ENCODE measurements around the gene TBPL1. TPM values are rescaled to one million over a fixed set of nuclear protein-coding genes. Genes with fewer than 3 reads are reported as not detected.

Gene TBPL1
- total RNA-seq, 4 donors from 2014 or later = 4.5 to 8.0 (median 6.0) TPM

DNA sequence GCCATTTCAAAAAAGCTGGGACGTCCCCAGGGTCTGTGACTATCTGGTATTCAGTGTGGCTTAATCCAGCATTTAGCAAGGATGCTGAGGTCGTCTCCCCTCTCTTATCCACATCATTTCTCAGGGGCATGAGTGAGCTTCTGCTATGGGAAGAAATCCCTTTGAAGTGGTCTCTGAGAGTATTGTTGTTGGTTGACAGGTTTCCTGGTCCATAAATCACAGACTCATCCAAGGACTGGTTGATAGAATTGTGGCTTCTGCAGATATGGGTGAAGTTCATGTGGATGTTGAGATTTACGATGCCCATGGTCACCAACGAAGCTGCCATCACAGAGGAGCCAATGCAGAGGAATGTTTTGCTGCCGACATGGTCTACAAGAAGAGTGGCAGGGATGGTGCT lies 75.4 kb downstream of the TBPL1 start:
- TF ChIP-seq, protein P1, sequence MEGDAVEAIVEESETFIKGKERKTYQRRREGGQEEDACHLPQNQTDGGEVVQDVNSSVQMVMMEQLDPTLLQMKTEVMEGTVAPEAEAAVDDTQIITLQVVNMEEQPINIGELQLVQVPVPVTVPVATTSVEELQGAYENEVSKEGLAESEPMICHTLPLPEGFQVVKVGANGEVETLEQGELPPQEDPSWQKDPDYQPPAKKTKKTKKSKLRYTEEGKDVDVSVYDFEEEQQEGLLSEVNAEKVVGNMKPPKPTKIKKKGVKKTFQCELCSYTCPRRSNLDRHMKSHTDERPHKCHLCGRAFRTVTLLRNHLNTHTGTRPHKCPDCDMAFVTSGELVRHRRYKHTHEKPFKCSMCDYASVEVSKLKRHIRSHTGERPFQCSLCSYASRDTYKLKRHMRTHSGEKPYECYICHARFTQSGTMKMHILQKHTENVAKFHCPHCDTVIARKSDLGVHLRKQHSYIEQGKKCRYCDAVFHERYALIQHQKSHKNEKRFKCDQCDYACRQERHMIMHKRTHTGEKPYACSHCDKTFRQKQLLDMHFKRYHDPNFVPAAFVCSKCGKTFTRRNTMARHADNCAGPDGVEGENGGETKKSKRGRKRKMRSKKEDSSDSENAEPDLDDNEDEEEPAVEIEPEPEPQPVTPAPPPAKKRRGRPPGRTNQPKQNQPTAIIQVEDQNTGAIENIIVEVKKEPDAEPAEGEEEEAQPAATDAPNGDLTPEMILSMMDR (IDR thresholded peaks at IDR 0.05; ENCODE audit: low read depth) = no peak

GRCh38 chr6:134029495-134030455 lies 76.8 kb downstream of the TBPL1 start:
- TF ChIP-seq, protein P1 (IDR thresholded peaks at IDR 0.05; ENCODE audit: low read depth) = no peak

- TF ChIP-seq, protein P1 (IDR thresholded peaks at IDR 0.05; ENCODE audit: low read depth) = no peak
These were observed 78.8 kb downstream of the TBPL1 start for GRCh38 chr6:134031696-134032255.

DNA sequence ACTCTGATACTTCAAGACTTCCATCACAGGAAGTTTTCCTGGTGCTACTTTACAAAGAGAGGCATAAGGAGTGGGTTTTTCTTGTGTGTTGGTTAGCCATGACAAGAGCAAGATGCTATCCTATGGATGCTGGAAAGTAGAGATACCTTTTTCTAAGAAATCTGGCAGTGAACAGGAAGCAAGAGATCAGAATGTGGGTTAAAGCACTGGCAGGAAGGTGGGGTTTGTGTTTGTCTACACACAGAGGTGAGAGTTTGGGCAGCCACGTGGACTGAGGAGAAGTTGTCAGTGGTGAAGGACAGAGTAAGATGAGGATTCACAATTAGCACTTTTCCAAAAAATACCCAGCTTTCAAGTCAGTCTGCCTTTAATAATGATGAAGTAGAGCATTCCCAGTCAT lies 81.5 kb downstream of the TBPL1 start:
- TF ChIP-seq, protein P1 (IDR thresholded peaks at IDR 0.05; ENCODE audit: low read depth) = no peak

- TF ChIP-seq, protein P1 (IDR thresholded peaks at IDR 0.05; ENCODE audit: low read depth) = no peak
These were observed 82.2 kb downstream of the TBPL1 start for GRCh38 chr6:134034961-134035822.

- TF ChIP-seq, protein P1 (IDR thresholded peaks at IDR 0.05; ENCODE audit: low read depth) = no peak
These were observed 82.8 kb downstream of the TBPL1 start for GRCh38 chr6:134035823-134036296.
